GM18907 (cell line): ENCODE data around the gene MATN4.

ENCODE experiments used
- ATAC-seq: cut with Tn5 transposase; IDR thresholded peaks from one replicate; pipeline ENCODE4 v1.9.1; 2021; ENCODE audit warnings: mild to moderate bottlenecking, moderate library complexity; ENCODE audit not compliant: unreplicated experiment

Gene MATN4

DNA sequence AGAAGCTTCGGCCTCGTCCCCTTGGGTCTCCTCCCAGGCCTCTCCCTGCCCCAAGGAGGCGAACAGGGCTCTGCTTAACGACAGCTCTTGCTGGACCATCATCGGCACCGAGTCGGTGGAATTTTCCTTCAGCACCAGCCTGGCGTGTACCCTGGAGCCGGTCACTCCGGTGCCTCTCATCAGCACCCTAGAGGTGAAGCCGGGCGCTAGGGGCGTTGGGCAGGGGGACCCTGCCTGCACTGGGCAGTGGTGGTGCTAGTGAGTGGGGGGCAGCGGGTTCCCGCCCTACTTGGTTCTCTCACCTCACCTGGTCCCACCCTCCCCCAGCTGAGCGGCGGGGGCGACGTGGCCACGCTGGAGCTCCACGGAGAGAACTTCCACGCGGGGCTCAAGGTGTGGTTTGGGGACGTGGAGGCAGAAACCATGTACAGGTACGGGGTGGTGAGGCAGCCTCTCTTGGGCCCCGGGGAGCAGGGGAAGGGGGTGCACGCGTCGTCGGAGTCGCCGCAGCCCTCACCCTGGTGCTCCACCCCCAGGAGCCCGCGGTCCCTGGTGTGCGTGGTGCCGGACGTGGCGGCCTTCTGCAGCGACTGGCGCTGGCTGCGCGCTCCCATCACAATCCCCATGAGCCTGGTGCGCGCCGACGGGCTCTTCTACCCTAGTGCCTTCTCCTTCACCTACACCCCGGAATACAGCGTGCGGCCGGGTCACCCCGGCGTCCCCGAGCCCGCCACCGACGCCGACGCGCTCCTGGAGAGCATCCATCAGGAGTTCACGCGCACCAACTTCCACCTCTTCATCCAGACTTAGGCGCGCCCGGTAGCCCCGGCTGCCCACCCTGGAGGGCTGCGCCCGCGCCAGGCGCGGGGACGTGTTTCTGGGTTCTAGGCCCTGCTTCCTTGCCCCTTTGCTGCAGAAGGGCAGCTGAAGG lies 8.3 kb upstream of the MATN4 start:
- ATAC-seq, result no peak

DNA sequence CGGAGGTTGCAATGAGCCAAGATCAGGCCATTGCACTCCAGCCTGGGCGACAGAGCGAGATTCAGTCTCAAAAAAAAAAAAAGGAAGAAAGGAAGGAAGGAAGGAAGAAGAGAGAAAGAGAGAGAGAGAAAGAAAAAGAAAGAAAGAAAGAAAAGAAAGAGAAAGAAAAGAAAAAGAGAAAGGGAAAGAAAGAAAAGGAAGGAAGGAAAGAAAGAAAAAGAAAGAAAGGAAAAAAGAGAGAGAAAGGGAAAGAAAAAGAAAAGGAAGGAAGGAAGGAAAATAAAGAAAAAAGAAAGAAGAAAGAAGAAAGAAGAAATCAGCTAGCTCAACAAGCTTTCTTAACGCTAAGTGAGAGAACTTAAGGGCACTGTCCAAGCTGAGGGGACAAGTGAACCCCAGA lies 7.6 kb upstream of the MATN4 start:
- ATAC-seq, result no peak

DNA sequence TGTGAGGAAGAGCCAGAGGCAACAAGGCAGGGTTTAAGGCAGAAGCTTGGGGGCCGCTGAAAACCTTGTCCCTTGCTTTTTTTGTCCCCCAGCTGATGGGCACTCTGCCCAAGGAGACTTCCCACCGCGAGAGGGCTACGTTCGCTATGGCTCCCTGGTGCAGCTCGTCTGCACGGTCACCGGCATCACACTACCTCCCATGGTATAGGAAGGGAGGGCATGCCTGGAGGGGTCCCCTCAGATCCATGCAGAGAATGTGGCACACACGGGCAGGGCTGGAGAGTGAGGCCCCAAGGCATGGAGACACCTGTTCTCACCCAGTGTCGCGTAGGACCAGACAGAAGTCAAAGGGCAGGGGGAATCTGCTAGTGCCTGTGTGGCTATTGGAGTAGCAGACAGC lies 5.8 kb upstream of the MATN4 start:
- no peak for ATAC-seq

DNA sequence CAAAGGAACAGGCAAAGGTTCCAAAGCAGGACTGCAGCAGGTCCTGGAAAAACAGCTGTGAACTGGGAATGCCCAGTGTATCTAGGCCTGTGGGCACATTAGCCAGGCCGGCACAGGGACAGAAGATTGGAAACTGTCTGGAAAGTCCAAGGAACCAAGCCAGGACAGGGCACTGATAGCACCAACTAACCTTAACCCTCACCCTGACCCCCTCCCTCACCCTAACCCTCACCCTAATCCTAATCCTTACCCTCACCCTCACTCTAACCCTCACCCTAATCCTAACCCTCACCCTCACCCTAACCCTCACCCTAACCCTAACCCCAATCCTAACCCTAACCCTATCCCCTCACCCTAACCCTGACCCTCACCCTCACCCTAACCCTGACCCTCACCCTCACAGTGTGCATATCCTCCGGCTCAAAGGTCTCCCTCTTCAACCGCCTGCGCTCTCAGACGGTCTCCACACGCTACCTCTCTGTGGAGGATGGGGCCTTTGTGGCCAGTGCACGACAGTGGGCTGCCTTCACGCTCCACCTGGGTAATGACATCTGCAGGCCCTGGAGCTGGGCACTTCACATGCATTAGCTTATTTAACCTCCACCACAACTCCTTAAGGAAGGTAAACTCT lies 5.1 kb upstream of the MATN4 start:
- ATAC-seq, result no peak

DNA sequence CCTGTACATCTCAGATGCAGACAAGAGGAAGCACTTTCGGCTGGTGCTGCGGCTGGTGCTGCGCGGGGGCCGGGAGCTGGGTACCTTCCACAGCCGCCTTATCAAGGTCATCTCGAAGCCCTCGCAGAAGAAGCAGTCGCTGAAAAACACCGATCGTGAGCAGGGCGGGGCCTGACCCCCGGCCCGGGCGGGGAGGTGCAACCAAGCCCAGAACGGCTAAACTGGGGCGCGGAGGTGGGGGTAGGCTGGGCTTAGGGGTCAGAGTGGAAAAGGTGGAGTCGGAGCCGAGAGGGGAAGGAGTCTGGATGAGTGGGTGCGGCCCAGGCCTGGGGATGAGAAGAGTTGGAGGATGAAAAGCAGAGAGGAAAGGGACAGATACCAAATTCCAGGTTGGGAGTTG lies 4.1 kb upstream of the MATN4 start:
- ATAC-seq, result no peak

DNA sequence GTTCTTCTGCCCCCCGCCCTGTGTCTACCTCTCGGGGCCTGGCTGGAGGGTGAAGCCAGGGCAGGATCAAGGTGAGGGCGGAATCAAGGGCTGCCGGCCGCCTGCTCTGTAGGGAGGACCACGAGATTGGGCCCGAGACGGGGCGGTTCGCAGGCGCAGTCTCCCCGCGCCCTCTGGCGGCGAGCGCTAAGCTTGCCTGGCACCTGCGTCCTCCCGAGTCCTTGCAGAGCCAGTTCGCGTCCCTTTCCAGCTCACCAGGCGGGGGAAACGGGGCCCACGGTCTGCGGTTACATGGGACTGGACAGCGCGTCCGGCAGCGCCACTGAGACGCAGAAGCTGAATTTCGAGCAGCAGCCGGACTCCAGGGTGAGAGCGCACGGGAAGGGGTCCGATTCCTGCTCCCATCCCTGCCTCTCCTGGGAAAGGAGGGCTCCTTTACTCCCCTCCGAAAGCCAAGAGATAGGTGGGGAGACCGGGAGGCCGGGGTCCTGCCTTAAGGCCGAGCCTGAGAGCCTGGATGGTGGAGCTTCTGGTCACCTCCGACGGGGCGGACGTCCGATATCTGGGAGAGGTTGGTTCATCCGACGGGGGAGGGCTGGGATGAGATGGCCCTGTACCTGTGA lies 3.6 kb upstream of the MATN4 start:
- ATAC-seq, result no peak

DNA sequence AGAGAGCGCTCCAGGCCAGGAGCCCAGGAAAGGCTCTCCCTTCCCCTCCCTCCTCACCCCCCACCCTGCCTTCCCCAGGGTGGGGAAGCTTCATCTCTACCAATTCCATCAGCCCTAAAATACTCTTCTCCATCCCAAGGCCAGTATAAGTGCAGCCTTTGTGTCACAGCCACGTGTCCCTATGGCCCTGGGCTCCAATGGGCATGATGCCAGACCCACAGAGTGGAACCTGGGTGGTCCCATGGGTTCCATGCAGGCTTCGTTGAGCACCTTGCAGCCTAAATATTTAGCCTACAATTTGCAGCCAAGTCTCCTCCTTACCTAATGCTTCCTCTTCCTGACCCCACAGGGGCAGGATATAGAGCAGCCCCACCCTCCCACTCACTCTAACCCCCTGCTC lies 976 bp upstream of the MATN4 start:
- ATAC-seq, result no peak

DNA sequence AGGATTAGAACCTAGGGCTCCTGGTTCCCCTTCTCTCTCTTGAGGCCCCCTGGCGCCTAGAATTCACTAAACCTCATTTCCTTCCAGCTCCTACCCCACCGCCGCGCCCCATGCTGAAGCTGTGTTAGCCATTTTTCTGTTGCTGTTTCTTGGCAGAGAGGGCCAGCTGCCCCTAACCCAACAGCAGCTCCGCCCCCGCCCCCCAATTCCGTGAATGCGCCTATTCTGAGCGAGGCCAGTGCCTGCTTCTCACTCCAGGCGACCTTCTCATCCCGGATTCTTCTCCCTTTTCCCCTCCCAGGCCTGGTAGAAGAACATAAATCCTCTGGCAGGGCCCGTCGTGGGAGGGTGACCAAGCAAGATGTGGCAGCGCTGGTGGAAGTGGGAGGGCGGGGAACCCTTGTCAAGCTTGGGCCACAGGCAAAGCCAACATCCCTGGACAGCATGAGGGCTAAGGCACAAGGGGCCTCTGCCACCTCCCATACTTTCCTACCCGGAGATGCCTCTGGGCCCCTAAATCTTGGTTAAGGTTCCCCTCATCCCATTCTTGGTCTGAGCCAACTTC lies 941 bp downstream of the MATN4 start:
- ATAC-seq, result no peak

DNA sequence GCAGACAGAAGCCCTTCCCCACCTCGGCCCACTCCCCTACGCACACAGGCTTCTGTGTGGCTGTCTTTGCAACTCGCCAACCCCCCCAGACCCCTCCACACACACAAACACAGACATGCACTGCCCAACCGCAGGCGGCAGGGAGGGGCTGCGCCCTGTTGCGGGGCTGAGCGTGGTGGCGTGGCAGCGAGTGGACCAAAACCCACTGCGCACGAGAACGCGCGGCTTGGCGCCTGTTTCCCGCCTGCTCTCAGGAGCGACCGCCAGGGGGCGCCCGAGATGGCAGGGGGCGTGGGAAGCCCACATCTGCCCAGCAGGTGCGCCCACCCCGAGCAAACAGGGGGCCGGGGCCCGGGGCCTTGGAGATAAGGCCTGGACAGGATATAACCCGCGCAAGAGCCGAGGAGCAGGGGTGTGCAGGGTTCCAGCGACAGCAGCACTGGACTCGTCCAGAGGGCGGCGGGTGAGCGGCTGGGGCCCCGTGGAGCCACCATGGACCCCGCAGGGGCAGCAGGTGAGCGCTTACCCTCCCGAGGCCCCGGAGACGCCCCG lies 1.6 kb downstream of the MATN4 start, which contains the start of gene RBPJL:
TSS of gene RBPJL (plus strand) at position 410 of the 552 bp plus-strand sequence. CDS start at position 493, 83 bp downstream.
- no peak for ATAC-seq

DNA sequence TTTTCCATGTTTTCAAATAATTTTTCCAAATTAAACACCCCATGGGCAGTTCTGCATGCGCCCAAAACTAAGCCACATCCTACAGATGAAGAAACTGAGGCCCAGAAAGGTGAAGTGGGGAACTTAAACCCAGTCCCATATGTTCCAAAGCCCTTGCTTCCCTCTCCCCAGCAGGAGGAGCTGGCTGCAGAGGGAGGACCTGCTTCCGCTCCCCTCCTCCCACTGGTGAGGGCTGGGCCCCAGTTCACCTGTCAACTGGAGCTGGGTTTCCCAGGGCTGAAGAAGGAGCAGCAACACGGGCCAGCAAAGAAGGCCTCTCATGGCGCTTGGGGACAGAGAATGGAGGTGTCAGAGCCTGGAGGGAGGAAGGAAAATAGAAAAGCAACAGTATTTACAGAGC lies 2.8 kb downstream of the MATN4 start:
- no peak for ATAC-seq

DNA sequence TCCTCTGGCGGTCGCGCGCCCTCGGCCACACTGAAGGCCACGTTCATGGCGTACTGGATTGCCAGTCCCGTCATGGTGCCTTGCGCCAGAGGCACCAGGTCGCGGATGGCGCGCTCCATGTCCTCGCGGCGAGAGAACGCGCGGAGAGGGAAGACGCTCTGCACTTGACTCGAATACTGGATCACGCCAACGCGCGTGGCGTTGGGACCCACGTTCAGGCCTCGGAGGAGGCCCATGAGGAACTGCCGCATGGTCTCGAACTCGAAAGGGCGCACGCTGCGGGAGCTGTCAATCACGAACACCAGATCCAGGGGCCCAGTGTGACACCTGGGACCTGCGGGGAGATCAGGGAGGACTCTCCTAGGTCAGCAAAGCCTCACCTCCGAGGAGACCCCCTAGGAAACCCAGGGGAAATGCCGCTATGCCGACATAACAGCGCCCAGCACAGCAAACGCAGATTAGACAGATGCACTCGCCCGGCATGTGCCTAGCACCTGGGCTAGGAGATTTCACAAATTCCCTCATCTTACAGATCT lies 3.6 kb downstream of the MATN4 start:
- no peak for ATAC-seq

DNA sequence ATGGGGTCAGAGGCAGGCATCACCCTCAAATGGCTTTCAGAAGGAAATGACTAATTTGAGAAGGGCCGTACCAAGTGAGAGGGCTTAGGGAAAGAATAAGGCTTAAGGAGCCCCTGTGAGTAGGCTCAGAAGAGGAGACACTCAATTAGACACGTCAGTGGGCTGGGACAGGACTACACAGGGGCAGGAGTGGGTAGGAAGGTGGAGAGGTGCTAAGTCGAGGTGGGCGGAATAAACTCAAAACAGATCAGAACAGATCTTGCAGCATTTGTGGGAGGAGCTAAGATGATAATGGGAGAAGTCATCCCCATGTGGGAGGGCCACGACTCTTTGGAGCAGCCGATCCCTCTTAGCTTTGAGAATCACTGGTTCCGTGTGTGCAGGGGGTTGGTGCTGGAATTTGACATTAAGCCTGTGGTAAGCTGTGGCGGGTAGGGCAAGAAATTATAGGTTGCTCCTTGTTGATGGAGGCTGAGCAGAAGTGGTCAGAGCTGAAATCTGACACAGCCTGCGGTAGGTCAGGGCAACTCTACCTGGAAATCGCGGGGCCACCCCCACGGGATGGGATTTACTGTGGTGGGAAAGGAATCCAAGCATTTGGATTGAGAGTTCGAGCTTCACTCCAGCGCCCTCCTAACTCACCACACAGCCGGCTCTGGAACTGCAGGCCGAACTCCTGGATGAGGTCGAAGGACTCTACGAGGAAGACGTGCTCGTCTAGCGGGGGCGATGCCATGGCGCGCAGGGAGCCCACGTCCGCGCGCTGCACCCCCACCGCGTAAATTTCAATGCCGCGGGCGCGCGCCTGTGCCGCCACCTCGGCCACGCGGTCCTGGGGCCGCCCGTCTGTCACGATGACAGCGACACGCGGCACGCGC lies 4.3 kb downstream of the MATN4 start:
- no peak for ATAC-seq

DNA sequence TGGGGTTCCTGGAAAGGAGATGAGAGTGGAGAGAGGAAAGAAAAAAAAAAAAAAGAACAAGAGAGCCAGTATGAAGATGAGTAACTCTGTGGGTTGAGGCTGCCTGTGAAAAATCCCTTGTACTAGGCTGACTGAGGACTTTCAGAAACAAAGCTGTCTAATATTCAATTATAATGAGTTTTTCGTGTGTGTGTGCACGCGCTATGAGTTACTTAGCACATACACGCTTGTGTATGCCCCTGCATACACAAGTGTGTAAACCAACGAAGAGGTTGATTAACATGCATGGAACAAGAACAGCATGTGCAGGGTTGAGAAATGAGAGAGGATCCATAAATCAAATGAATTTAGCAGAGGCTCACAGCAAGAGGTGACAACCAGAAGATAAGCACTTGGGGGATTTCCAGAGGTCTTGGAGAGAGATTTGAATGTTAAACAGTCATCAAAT lies 6.3 kb downstream of the MATN4 start:
- ATAC-seq, result no peak

DNA sequence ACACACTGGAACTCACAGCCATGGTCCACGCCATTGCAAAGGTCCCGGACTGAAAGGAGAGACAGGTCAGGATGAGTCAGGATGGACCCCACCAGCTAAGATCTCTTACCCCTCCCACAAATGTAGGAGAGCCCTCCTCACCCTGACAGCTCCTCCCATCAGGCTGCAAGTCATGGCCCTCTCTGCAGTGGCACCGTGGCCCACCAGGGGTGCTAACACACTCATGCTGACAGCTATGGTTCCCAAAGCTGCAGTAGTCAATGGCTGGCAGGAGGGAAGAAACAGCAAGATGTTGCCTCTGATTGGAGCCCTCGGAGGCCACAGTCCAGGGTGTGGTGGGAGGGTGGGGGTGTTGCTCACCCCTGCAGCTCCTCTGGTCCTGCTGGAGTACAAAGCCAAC lies 7.1 kb downstream of the MATN4 start:
- no peak for ATAC-seq

DNA sequence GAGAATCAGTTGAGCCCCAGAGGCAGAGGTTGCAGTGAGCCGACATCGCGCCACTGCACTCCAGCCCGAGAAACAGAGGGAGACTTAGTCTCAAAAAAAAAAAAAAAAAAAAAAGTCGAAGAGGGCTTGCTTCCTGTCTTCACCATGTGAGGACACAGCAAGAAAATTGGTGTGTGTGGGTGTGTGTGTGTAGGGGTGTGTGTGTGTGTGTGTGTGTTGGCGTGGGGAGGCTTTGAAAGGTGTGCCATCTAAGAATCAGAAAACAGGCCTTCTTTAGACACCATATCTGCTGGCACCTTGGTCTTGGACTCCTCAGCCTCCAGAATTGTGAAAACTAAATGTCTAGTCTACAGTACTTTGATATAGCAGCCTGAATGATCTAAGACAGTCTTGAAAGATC lies 8.3 kb downstream of the MATN4 start:
- ATAC-seq, result no peak

DNA sequence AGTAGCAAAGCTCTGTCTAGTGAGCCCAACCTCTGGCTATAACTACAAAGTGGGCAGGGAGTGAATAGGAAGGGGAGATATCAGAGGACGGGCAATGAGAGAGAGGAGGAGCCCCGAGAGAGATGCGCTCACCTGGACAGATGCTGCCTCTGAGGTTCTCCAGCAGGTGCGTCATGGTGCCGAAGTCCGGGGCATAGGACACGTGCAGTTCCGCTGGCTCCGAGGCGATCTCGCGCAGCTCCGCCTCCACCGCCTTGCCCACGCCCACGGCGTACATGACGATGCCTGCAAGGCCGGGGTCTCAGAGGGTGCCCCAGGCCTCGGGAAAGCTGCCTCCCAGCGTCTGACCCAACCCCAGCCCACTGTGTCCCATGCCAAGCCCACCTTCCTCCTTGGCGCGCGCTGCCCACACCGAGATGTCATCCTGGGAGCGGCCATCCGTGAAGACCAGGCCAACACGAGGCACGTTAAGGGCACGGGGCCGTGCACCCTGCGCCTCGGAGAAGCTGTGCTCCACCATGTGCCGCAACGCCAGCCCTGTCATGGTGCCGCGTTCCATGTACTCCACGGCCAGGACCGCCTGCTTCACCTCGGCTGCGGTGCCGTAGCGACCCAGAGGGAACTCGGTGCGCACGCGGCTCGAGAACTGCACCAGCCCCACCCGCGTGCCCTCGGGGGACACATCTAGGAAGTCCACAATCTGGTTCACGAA lies 10.2 kb downstream of the MATN4 start:
- no peak for ATAC-seq

DNA sequence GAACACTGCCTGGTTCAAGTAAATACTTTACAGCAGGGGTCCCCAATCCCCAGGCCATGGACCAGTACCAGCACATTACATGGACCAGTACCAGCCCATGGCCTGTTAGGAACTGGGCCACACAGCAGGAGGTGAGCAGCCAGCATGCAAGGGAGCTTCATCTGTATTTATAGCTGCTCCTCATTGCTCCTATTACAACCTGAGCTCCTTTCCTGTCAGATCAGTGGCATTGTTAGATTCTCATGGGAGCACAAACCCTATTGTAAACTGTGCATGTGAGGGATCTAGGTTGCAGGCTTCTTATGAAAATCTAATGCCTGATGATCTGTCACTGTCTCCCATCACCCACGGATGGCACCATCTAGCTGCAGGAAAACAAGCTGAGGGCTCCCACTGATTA lies 13.4 kb downstream of the MATN4 start:
- ATAC-seq, result no peak

DNA sequence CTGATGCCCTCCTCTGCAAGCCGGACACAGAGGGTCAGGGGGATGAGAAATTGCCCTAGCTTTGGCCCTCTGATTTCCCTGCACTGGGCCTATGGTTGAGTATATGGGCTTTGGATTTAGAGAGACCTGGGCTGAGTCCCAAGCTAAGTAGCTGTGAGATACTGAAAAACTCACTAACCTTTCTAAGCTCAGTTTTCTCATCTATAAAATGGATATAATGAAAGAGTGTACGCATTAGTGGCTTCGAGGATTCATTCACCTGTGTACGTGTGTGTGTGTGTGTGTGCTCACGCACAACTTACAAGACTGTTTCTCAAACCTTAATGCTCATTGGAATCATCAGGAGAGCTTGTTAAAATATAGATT lies 14.1 kb downstream of the MATN4 start:
- ATAC-seq, result no peak
